Activated CD4-positive, alpha-beta T cell treated with anti-CD3 and anti-CD28 coated beads, Interleukin-2, amount 50 U/mL, for 1 hour (primary cell): ENCODE results near the gene DDX56.
"Not testable (repeated sequence)": the region's sequence is repeated elsewhere in the genome, so short reads cannot be mapped to it uniquely, and the experiment has no call there.

ENCODE experiments used
- DNase-seq: peaks from one replicate; pipeline ENCODE4 v3.0.0-alpha.2; 2020

The DDX56 gene

GRCh38 chr7:44561962-44562621 lies 11.6 kb downstream of the DDX56 start:
- no peak for DNase-seq

- no peak for DNase-seq
These were observed 12.2 kb downstream of the DDX56 start for GRCh38 chr7:44561481-44561880.

GRCh38 chr7:44559485-44559884 lies 14.2 kb downstream of the DDX56 start:
- no peak for DNase-seq

GRCh38 chr7:44557485-44557884 lies 16.2 kb downstream of the DDX56 start:
- DNase-seq, result no peak

- DNase-seq, result no peak
These were observed 18.4 kb downstream of the DDX56 start for GRCh38 chr7:44555350-44555749.

- not testable (repeated sequence) for DNase-seq
These were observed 21.2 kb downstream of the DDX56 start for GRCh38 chr7:44552473-44553005.

- no peak for DNase-seq
These were observed 24.3 kb downstream of the DDX56 start for GRCh38 chr7:44549457-44549856.

- no peak for DNase-seq
These were observed 24.8 kb downstream of the DDX56 start for GRCh38 chr7:44548893-44549292.

GRCh38 chr7:44547536-44548231 lies 26.0 kb downstream of the DDX56 start:
- DNase-seq, result no peak

GRCh38 chr7:44541876-44542610 lies 31.7 kb downstream of the DDX56 start:
- no peak for DNase-seq

GRCh38 chr7:44541028-44541869 lies 32.5 kb downstream of the DDX56 start, which contains the start of gene NPC1L1:
Gene NPC1L1 (minus strand): TSS chr7:44541330. CDS start chr7:44541259, 71 bp downstream.
- no peak for DNase-seq

- DNase-seq, result no peak
These were observed 33.1 kb downstream of the DDX56 start for GRCh38 chr7:44540592-44541027.

- no peak for DNase-seq
These were observed 33.8 kb downstream of the DDX56 start for GRCh38 chr7:44539669-44540506.

GRCh38 chr7:44538798-44539668 lies 34.7 kb downstream of the DDX56 start:
- DNase-seq, result no peak

- no peak for DNase-seq
These were observed 35.5 kb downstream of the DDX56 start for GRCh38 chr7:44538093-44538797.

GRCh38 chr7:44537442-44537841 lies 36.3 kb downstream of the DDX56 start:
- no peak for DNase-seq

- no peak for DNase-seq
These were observed 37.6 kb downstream of the DDX56 start for GRCh38 chr7:44536090-44536489.

- DNase-seq, result no peak
These were observed 38.2 kb downstream of the DDX56 start for GRCh38 chr7:44535348-44536064.

GRCh38 chr7:44534501-44534900 lies 39.2 kb downstream of the DDX56 start:
- DNase-seq, result peak; percentile 30
